Kidney (tissue), 14 donors: Measurements from ENCODE around the gene SDF4. TPM values are rescaled to one million over a fixed set of nuclear protein-coding genes. Genes with fewer than 3 reads are reported as not detected.
A peak's percentile ranks its signal among the peaks of the same experiment; 100 is the strongest.
"Not testable (repeated sequence)": the region's sequence is repeated elsewhere in the genome, so short reads cannot be mapped to it uniquely, and the experiment has no call there.

Experiments
- DNase-seq, 5 donors: peaks; one replicate each; pipeline ENCODE4 v3.0.0-alpha.2; 2013 to 2020
- FAIRE-seq: peaks from 2 replicates; lab custom pipeline; 2012; peaks lifted over from hg19 to GRCh38; lab: Jason Lieb, UNC
- H3K27ac ChIP-seq, 2 donors: one replicate each; pipeline ENCODE4 v1.7.0; 2013; ENCODE audit warnings: low read depth in 2 of 2, low read length in 2 of 2, inconsistent platforms in 1 of 2
- H3K27me3 ChIP-seq: one replicate; pipeline ENCODE4 v1.7.1; 2013; ENCODE audit warnings: low read length, inconsistent platforms; ENCODE audit not compliant: control insufficient read depth, insufficient read depth
- H3K36me3 ChIP-seq, 3 donors: one replicate each; pipeline versions ENCODE4 v1.7.0 to v1.7.1; 2013; ENCODE audit warnings: low read length in 3 of 3, control low read depth in 1 of 3, inconsistent platforms in 1 of 3; ENCODE audit not compliant: insufficient read depth in 3 of 3, control insufficient read depth in 2 of 3
- H3K4me1 ChIP-seq, 3 donors: one replicate each; pipeline versions ENCODE4 v1.7.0 to v1.7.1; 2013; ENCODE audit warnings: low read length in 3 of 3, inconsistent platforms in 1 of 3, low read depth in 1 of 3; ENCODE audit not compliant: control insufficient read depth in 2 of 3, insufficient read depth in 2 of 3
- H3K4me3 ChIP-seq, 3 donors: one replicate each; pipeline versions ENCODE4 v1.7.0 to v1.8.1; 2013; ENCODE audit warnings: low read length in 3 of 3, control low read depth in 1 of 3, inconsistent platforms in 1 of 3
- H3K9ac ChIP-seq, 3 donors: one replicate each; pipeline versions ENCODE4 v1.7.0 to v1.7.1; 2013; ENCODE audit warnings: low read length in 3 of 3, control low read depth in 1 of 3, inconsistent platforms in 1 of 3
- H3K9me3 ChIP-seq, 3 donors: one replicate each; pipeline versions ENCODE4 v1.7.0 to v1.7.1; 2013; ENCODE audit warnings: low read length in 3 of 3, control low read depth in 1 of 3, inconsistent platforms in 1 of 3; ENCODE audit not compliant: control insufficient read depth in 2 of 3, insufficient read depth in 1 of 3
- CTCF ChIP-seq: IDR thresholded peaks from 3 replicates; pipeline ENCODE4 v1.5.1; 2012; ENCODE audit warnings: mild to moderate bottlenecking, moderate library complexity, borderline replicate concordance; ENCODE audit not compliant: insufficient read depth; ENCODE audit errors: extremely low read depth
- intact Hi-C: fragments of 100-400 bp; cut with DNase I; formaldehyde crosslinking; loops from one replicate; pipeline ENCODE4 v1.11.1; 2022
- polyA plus RNA-seq: library from polyadenylated mRNA; stranded (reverse); fragments of 350-450 nt; fragmentation: Illumina TruSeq; extraction: RNeasy Lipid Tissue Mini Kit (QIAGEN cat#74804); gene quantifications from one replicate; pipeline ENCODE4 v1.2.3, GENCODE V29; 2014; ENCODE audit warnings: low read depth, low replicate concordance; ENCODE audit not compliant: insufficient read depth
- total RNA-seq: library from RNA; stranded (reverse); fragmentation: NEBNext Ultra II Directional; extraction: Animal tissue kit (Norgen Biotek cat#: 25700); gene quantifications from one replicate; pipeline ENCODE4 v1.2.1, GENCODE V29; 2021
- donor health status: control.
- donor health status: control.
- donor health status: control.
- donor health status: control.
- donor health status: control.
- donor health status: DM: yes; HTN: yes; CAD: no.
- donor health status: Normal renal cell carcinoma (clear cell type).

The SDF4 gene
- total and polyA plus RNA-seq, 2 donors from 2014 or later = 143 to 160 TPM

- no peaks in the 10 kb centered on the region for H3K27me3 ChIP-seq
- H3K4me1 ChIP-seq = no peaks in the 10 kb centered on the region
- peaks cover 0 to 5% (median 0%) of the 10 kb centered on the region in 3 donors for H3K36me3 ChIP-seq
- H3K9ac ChIP-seq = no peak overlapping the region
- H3K9me3 ChIP-seq = no peaks in the 10 kb centered on the region
- intact Hi-C loops = no loop called here
- H3K4me3 ChIP-seq = no peak overlapping the region
- DNase-seq = peak in 1 of 5 donors; percentile 53
- H3K27ac ChIP-seq = no peak overlapping the region
- FAIRE-seq = no peak
- TF ChIP-seq CTCF = no peak
Observed at GRCh38 chr1:1250786-1251284, 19.0 kb upstream of the SDF4 start.

GRCh38 chr1:1248009-1248913 is 16.5 kb upstream of the SDF4 start:
- H3K36me3 ChIP-seq, H3K4me3 ChIP-seq, H3K4me1 ChIP-seq, H3K27ac ChIP-seq, H3K9ac ChIP-seq, intact Hi-C loops, H3K9me3 ChIP-seq, H3K27me3 ChIP-seq, FAIRE-seq: not testable (repeated sequence)
- DNase-seq = peak in 1 of 5 donors; percentile 54

GRCh38 chr1:1247341-1247913 is 15.6 kb upstream of the SDF4 start:
- Histone ChIP-seq H3K9ac (no peak overlapping the region), H3K36me3 (no peaks in the 10 kb centered on the region), H3K27ac (no peak overlapping the region), H3K9me3 (no peaks in the 10 kb centered on the region), H3K4me3 (no peak overlapping the region), H3K27me3 (no peaks in the 10 kb centered on the region), H3K4me1 (no peaks in the 10 kb centered on the region)
- DNase-seq (peak in 1 of 5 donors; percentile 55), FAIRE-seq (no peak)
- intact Hi-C loops = no loop called here
- no peak for TF ChIP-seq CTCF

- Histone ChIP-seq H3K9me3 (no peaks in the 10 kb centered on the region), H3K27ac (no peak within 1 kb of the TSS), H3K27me3 (no peaks in the 10 kb centered on the region), H3K9ac (no peak within 1 kb of the TSS), H3K4me1 (no peaks in the 10 kb centered on the region), H3K36me3 (no peaks in the 10 kb centered on the region), H3K4me3 (no peak within 1 kb of the TSS)
- DNase-seq = peak in 3 of 5 donors; percentile 32 to 72 (median 63)
- intact Hi-C loops = no loop called here
- no peak for FAIRE-seq
- TF ChIP-seq CTCF = no peak
Observed at GRCh38 chr1:1246577-1247340, 15.0 kb upstream of the SDF4 start, which contains the start of gene C1QTNF12. TSS of gene C1QTNF12 (minus strand) at chr1:1246722. CDS start at chr1:1246690, 32 bp downstream.
